ENCODE data around the gene GLIS2.

DNA sequence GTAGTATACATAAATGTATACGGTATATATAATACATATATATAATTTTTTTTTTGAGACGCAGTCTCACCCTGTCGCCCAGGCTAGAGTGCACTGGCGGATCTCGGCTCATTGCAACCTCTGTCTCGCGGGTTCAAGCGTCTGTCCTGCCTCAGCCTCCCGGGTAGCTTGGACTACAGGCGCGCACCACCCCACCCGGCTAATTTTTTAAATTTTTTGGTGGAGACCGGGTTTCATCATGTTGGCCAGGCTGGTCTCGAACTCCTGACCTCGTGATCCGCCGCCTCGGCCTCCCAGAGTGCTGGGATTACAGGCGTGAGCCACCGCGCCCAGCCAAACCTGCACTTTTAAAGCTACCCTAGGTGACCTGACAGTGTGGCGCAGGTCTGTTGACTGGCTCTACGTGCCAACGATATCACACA is 34.5 kb downstream of the GLIS2 start:
- TF ChIP-seq, protein P1, sequence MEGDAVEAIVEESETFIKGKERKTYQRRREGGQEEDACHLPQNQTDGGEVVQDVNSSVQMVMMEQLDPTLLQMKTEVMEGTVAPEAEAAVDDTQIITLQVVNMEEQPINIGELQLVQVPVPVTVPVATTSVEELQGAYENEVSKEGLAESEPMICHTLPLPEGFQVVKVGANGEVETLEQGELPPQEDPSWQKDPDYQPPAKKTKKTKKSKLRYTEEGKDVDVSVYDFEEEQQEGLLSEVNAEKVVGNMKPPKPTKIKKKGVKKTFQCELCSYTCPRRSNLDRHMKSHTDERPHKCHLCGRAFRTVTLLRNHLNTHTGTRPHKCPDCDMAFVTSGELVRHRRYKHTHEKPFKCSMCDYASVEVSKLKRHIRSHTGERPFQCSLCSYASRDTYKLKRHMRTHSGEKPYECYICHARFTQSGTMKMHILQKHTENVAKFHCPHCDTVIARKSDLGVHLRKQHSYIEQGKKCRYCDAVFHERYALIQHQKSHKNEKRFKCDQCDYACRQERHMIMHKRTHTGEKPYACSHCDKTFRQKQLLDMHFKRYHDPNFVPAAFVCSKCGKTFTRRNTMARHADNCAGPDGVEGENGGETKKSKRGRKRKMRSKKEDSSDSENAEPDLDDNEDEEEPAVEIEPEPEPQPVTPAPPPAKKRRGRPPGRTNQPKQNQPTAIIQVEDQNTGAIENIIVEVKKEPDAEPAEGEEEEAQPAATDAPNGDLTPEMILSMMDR (IDR thresholded peaks at IDR 0.05), result no peak
- no peak for TF ChIP-seq POLR2AphosphoS5 (IDR thresholded peaks at IDR 0.05)
- TF ChIP-seq EP300 (IDR thresholded peaks at IDR 0.05), result no peak
- no peak for TF ChIP-seq POLR2A (IDR thresholded peaks at IDR 0.05)

Data from gastroesophageal sphincter (tissue), 3 donors.